Measurements from ENCODE around the gene YIF1B.
"Not testable (repeated sequence)": the region's sequence is repeated elsewhere in the genome, so short reads cannot be mapped to it uniquely, and the experiment has no call there.

YIF1B gene

GRCh38 chr19:38350883-38351282 lies 35.1 kb upstream of the YIF1B start:
- Mint-ChIP-seq H3K9me3 (no peaks in the 10 kb centered on the region), H3K27me3 (peaks cover 3% of the 10 kb centered on the region), H3K4me1 (no peaks in the 10 kb centered on the region), H3K4me3 (no peak overlapping the region), H3K27ac (no peak overlapping the region), H3K36me3 (peaks cover 4% of the 10 kb centered on the region)
- ATAC-seq (ENCODE audit: low read depth) (no peak), DNase-seq (ENCODE audit: low spot score in 2 of 2) (no peak)

GRCh38 chr19:38346837-38347236 lies 31.1 kb upstream of the YIF1B start:
- Mint-ChIP-seq H3K27ac (no peak overlapping the region), H3K9me3 (no peaks in the 10 kb centered on the region), H3K4me1 (peaks cover 2% of the 10 kb centered on the region), H3K27me3 (no peaks in the 10 kb centered on the region), H3K36me3 (peaks cover 10% of the 10 kb centered on the region), H3K4me3 (no peak overlapping the region)
- ATAC-seq (ENCODE audit: low read depth) (no peak), DNase-seq (ENCODE audit: low spot score in 2 of 2) (no peak)

DNA sequence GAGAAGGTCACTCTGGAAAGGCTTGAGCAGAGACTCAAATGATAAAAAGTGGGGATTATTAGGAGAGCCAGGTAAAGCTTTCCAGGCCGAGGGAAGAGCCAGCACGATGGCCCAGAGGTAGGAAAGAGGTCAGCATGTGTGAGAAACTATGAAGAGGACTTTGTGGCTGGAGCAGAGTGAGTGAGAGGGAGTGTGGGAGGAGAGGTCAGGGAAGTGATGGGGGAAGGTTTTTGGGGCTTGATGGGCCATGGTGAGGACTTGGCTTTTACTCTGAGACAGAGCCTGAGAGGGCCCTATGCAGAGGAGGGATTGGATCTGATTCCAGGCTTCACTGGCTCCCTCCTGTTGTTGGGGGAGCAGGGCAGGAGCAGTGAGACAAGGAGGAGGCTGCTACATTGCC lies 25.2 kb upstream of the YIF1B start:
- Mint-ChIP-seq H3K4me1 (peaks cover 20% of the 10 kb centered on the region), H3K4me3 (no peak overlapping the region), H3K36me3 (peaks cover 17% of the 10 kb centered on the region), H3K27me3 (no peaks in the 10 kb centered on the region), H3K27ac (no peak overlapping the region), H3K9me3 (no peaks in the 10 kb centered on the region)
- no peak for DNase-seq (ENCODE audit: low spot score in 2 of 2)
- ATAC-seq (ENCODE audit: low read depth), result no peak

GRCh38 chr19:38339011-38339410 lies 23.3 kb upstream of the YIF1B start:
- H3K4me3 Mint-ChIP-seq; H3K27me3 Mint-ChIP-seq; H3K9me3 Mint-ChIP-seq; H3K27ac Mint-ChIP-seq; ATAC-seq (ENCODE audit: low read depth); DNase-seq (ENCODE audit: low spot score in 2 of 2): not testable (repeated sequence)
- Mint-ChIP-seq H3K36me3 (peaks cover 15% of the 10 kb centered on the region), H3K4me1 (peaks cover 20% of the 10 kb centered on the region)

GRCh38 chr19:38337360-38337653 lies 21.6 kb upstream of the YIF1B start:
- Mint-ChIP-seq H3K27ac (peak overlapping the region; percentile 95), H3K4me1 (peaks cover 18% of the 10 kb centered on the region), H3K4me3 (peak overlapping the region; percentile 96), H3K36me3 (peaks cover 9% of the 10 kb centered on the region), H3K9me3 (no peaks in the 10 kb centered on the region), H3K27me3 (no peaks in the 10 kb centered on the region)
- no peak for DNase-seq (ENCODE audit: low spot score in 2 of 2)
- no peak for ATAC-seq (ENCODE audit: low read depth)

DNA sequence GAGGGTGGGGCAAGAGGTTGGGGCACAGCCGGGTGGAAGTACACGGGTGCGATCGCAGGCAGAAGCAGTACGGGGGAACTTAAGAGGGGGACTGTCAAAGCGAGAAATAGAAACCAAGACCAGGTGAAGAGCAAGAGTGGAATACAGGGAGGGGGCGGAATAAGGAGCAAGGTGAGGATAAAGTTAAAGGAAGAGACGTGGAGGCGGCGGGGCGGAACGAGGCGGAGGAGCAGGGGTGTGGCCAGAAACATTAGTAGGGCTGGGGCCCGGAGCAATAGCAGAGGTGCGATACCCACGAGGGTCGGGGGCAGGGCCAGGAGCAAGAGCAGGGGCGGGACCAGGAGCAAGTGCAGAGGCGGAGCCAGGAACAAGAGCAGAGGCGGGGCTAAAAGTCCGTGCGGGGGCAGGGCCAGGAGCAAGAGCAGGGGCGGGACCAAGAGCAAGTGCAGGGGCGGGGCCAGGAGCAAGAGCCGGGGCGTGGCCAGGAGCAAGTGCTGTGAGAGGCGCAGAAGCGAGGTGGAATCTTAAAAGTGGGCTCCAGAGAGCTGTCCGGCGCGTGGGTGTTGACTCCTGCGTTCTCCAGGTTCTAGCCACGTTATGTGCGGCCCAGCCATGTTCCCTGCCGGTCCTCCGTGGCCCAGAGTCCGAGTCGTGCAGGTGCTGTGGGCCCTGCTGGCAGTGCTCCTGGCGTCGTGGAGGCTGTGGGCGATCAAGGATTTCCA lies 21.1 kb upstream of the YIF1B start:
- ATAC-seq (ENCODE audit: low read depth) (peak; percentile 62), DNase-seq (ENCODE audit: low spot score in 2 of 2) (peak; percentile 93 to 95)
- H3K4me3 Mint-ChIP-seq, result peak overlapping the region; percentile 96
- peak overlapping the region; percentile 95 for H3K27ac Mint-ChIP-seq
- peaks cover 18% of the 10 kb centered on the region for H3K4me1 Mint-ChIP-seq
- no peaks in the 10 kb centered on the region for H3K27me3 Mint-ChIP-seq
- H3K9me3 Mint-ChIP-seq, result no peaks in the 10 kb centered on the region
- H3K36me3 Mint-ChIP-seq, result peaks cover 9% of the 10 kb centered on the region

- Mint-ChIP-seq H3K4me1 (peaks cover 16% of the 10 kb centered on the region), H3K36me3 (peaks cover 9% of the 10 kb centered on the region), H3K4me3 (peak overlapping the region; percentile 96), H3K27ac (peak overlapping the region; percentile 95), H3K27me3 (no peaks in the 10 kb centered on the region), H3K9me3 (no peaks in the 10 kb centered on the region)
- peak; percentile 62 for ATAC-seq (ENCODE audit: low read depth)
- DNase-seq (ENCODE audit: low spot score in 2 of 2), result peak; percentile 87 to 93
These were observed 20.3 kb upstream of the YIF1B start for GRCh38 chr19:38335949-38336637.

DNA sequence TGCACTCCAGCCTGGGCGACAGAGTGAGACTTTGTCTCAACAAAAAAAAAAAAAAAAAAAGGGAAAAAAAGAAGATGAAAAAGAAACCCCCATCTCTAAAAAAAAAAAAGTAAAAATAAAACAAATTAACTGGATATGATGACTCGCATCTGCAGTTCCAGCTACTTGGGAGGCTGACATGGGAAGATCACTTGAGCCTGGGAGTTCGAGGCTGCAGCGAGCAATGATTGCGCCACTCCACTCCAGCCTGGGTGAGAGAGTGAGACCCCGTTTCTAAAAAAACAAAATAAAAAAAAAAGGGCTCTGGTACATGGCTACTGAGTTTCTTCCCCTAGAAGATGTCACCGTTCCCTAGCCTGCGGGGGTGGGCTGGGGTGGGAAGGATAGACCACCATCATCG lies 17.5 kb upstream of the YIF1B start:
- H3K27ac Mint-ChIP-seq, result no peak overlapping the region
- ATAC-seq (ENCODE audit: low read depth), result no peak
- no peaks in the 10 kb centered on the region for H3K27me3 Mint-ChIP-seq
- H3K4me3 Mint-ChIP-seq, result no peak overlapping the region
- no peaks in the 10 kb centered on the region for H3K9me3 Mint-ChIP-seq
- H3K4me1 Mint-ChIP-seq, result peaks cover 12% of the 10 kb centered on the region
- DNase-seq (ENCODE audit: low spot score in 2 of 2), result no peak
- H3K36me3 Mint-ChIP-seq, result peaks cover 6% of the 10 kb centered on the region

DNA sequence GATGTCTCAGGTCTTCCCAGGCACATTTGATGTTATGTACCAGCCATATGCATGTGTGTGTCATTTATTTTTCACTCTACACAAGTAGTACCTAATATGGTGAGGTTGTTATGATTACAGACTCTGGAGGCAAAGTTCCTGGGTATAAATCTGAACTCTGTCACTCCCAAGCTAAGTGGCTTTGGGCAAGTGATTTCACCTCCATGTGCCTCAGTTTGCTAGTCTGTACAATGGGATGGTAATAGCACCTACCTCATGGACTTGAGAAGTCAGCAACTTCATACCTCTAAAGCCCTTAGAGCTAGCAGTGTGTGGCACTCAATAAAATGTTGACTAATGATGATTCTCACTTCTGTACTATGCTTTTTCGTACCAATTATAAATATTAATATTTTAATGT lies 16.0 kb upstream of the YIF1B start:
- DNase-seq (ENCODE audit: low spot score in 2 of 2) (no peak), ATAC-seq (ENCODE audit: low read depth) (no peak)
- H3K4me1 Mint-ChIP-seq, result peaks cover 7% of the 10 kb centered on the region
- no peak overlapping the region for H3K27ac Mint-ChIP-seq
- H3K27me3 Mint-ChIP-seq, result no peaks in the 10 kb centered on the region
- no peaks in the 10 kb centered on the region for H3K9me3 Mint-ChIP-seq
- H3K4me3 Mint-ChIP-seq, result no peak overlapping the region
- H3K36me3 Mint-ChIP-seq, result peaks cover 15% of the 10 kb centered on the region

GRCh38 chr19:38329651-38330050 lies 13.9 kb upstream of the YIF1B start:
- H3K27ac Mint-ChIP-seq, result no peak overlapping the region
- H3K27me3 Mint-ChIP-seq, result no peaks in the 10 kb centered on the region
- no peaks in the 10 kb centered on the region for H3K9me3 Mint-ChIP-seq
- H3K36me3 Mint-ChIP-seq, result peaks cover 21% of the 10 kb centered on the region
- DNase-seq (ENCODE audit: low spot score in 2 of 2) (no peak), ATAC-seq (ENCODE audit: low read depth) (no peak)
- H3K4me1 Mint-ChIP-seq, result no peaks in the 10 kb centered on the region
- H3K4me3 Mint-ChIP-seq, result no peak overlapping the region

GRCh38 chr19:38326591-38326990 lies 10.8 kb upstream of the YIF1B start:
- no peaks in the 10 kb centered on the region for H3K27me3 Mint-ChIP-seq
- ATAC-seq (ENCODE audit: low read depth) (no peak), DNase-seq (ENCODE audit: low spot score in 2 of 2) (no peak)
- no peak overlapping the region for H3K27ac Mint-ChIP-seq
- peaks cover 9% of the 10 kb centered on the region for H3K4me1 Mint-ChIP-seq
- peaks cover 21% of the 10 kb centered on the region for H3K36me3 Mint-ChIP-seq
- H3K4me3 Mint-ChIP-seq, result no peak overlapping the region
- no peaks in the 10 kb centered on the region for H3K9me3 Mint-ChIP-seq

- no peak for DNase-seq (ENCODE audit: low spot score in 2 of 2)
- no peaks in the 10 kb centered on the region for H3K27me3 Mint-ChIP-seq
- peaks cover 19% of the 10 kb centered on the region for H3K36me3 Mint-ChIP-seq
These were observed 8.7 kb upstream of the YIF1B start for GRCh38 chr19:38324431-38324830.

GRCh38 chr19:38323291-38323690 lies 7.5 kb upstream of the YIF1B start:
- Mint-ChIP-seq H3K36me3 (peaks cover 15% of the 10 kb centered on the region), H3K4me1 (peaks cover 19% of the 10 kb centered on the region), H3K9me3 (no peaks in the 10 kb centered on the region), H3K27me3 (no peaks in the 10 kb centered on the region), H3K27ac (no peak overlapping the region), H3K4me3 (no peak overlapping the region)
- ATAC-seq (ENCODE audit: low read depth) (no peak), DNase-seq (ENCODE audit: low spot score in 2 of 2) (no peak)

More at GRCh38 chr19:38324431-38324830, 8.7 kb upstream of the YIF1B start:
- Mint-ChIP-seq H3K9me3 (no peaks in the 10 kb centered on the region), H3K4me1 (peaks cover 15% of the 10 kb centered on the region), H3K27ac (no peak overlapping the region), H3K4me3 (no peak overlapping the region)
- ATAC-seq (ENCODE audit: low read depth), result no peak

DNA sequence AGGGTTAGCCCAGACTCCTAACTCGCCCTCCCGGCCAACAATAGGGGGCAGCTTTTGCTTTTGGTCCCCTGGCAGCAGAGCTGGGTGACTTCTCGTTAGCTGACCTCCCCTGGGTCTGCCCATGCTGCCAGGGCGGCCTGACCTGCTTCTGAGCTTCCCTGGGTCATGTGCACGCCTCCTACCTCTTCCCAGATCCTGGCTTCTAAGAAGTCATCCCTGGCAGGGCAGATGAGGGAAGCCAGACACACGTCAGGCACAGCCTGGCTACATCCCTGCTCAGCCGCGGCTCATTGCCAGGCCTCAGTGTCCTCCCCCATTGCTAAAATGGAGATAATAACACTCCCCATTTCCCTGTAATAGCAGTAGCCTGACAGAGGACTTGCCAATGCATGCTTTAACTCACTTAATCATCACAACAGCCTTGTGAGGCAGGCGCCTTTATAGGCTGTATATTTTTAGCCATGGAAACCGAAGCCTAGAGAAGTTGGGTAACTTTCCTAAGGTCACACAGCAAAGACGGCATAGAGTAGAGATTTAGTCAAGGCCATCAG lies 6.0 kb upstream of the YIF1B start:
- Mint-ChIP-seq H3K27ac (peak overlapping the region; percentile 1), H3K4me3 (peak overlapping the region; percentile 36)

More for the DNA sequence above, 6.0 kb upstream of the YIF1B start:
- H3K9me3 Mint-ChIP-seq, result no peaks in the 10 kb centered on the region
- peaks cover 28% of the 10 kb centered on the region for H3K4me1 Mint-ChIP-seq
- no peak for ATAC-seq (ENCODE audit: low read depth)
- peaks cover 5% of the 10 kb centered on the region for H3K36me3 Mint-ChIP-seq
- H3K27me3 Mint-ChIP-seq, result no peaks in the 10 kb centered on the region
- DNase-seq (ENCODE audit: low spot score in 2 of 2), result no peak

All from memory B cell (primary cell).